CD14-positive monocyte (primary cell): Measurements from ENCODE around the gene SCAF4. TPM values are rescaled to one million over a fixed set of nuclear protein-coding genes. Genes with fewer than 3 reads are reported as not detected.

Experiments
- DNase-seq, 3 donors: peaks; one replicate each; pipeline ENCODE4 v3.0.0-alpha.2; 2011 to 2022
- H2AFZ ChIP-seq: 2 replicates; pipeline ENCODE4 v1.6.0; 2012; ENCODE audit warnings: mild to moderate bottlenecking, low read depth, low read length, inconsistent platforms; ENCODE audit not compliant: insufficient read depth, poor library complexity, severe bottlenecking
- H3K27ac ChIP-seq, 2 donors: 1 replicate in 1 of 2; 2 replicates in 1 of 2; pipeline ENCODE4 v1.5.1; 2012 to 2013; ENCODE audit warnings: low read length in 2 of 2, control low read depth in 1 of 2, inconsistent platforms in 1 of 2, low read depth in 1 of 2, mild to moderate bottlenecking in 1 of 2
- H3K27me3 ChIP-seq, 2 donors: one replicate each; pipeline versions ENCODE4 v1.6.0 to v1.6.1; 2011 to 2013; ENCODE audit warnings: low read length in 2 of 2; ENCODE audit not compliant: control insufficient read depth in 2 of 2, insufficient read depth in 2 of 2
- H3K36me3 ChIP-seq, 2 donors: replicated peaks in 1 of 2; 1 replicate in 1 of 2; 2 replicates in 1 of 2; pipeline versions ENCODE4 v1.5.1 to v1.6.1; 2012 to 2013; ENCODE audit warnings: low read length in 2 of 2, control low read depth in 1 of 2, inconsistent platforms in 1 of 2, mild to moderate bottlenecking in 1 of 2; ENCODE audit not compliant: insufficient read depth in 2 of 2, control insufficient read depth in 1 of 2
- H3K4me1 ChIP-seq, 2 donors: 1 replicate in 1 of 2; 2 replicates in 1 of 2; pipeline versions ENCODE4 v1.5.1 to v1.6.1; 2012 to 2013; ENCODE audit warnings: low read length in 2 of 2, control low read depth in 1 of 2, inconsistent platforms in 1 of 2, mild to moderate bottlenecking in 1 of 2, moderate library complexity in 1 of 2; ENCODE audit not compliant: insufficient read depth in 2 of 2, control insufficient read depth in 1 of 2
- H3K4me2 ChIP-seq: replicated peaks from 2 replicates; pipeline ENCODE3; 2012; ENCODE audit warnings: low read length, moderate library complexity, mild to moderate bottlenecking; ENCODE audit not compliant: poor library complexity, severe bottlenecking; ENCODE audit errors: extremely low read depth
- H3K4me3 ChIP-seq, 3 experiments: fragments of 200-600 bp in 1 of 3; sonication (generic) in 1 of 3; replicated peaks in 1 of 3; 1 replicate in 2 of 3; 2 replicates in 1 of 3; pipeline ENCODE4 v1.5.1; 2011 to 2013; ENCODE audit warnings: low read length in 3 of 3, mild to moderate bottlenecking in 3 of 3, control low read depth in 2 of 3, low read depth in 2 of 3, inconsistent platforms in 1 of 3, moderate library complexity in 1 of 3
- H3K79me2 ChIP-seq: 2 replicates; pipeline ENCODE4 v1.6.0; 2012; ENCODE audit warnings: mild to moderate bottlenecking, control low read depth, inconsistent platforms, low read length, moderate library complexity; ENCODE audit not compliant: insufficient read depth
- H3K9ac ChIP-seq: 2 replicates; pipeline ENCODE4 v1.6.0; 2017; ENCODE audit warnings: low read length, mild to moderate bottlenecking; ENCODE audit not compliant: insufficient read depth, poor library complexity, severe bottlenecking
- H3K9me3 ChIP-seq, 2 donors: replicated peaks in 1 of 2; 1 replicate in 1 of 2; 2 replicates in 1 of 2; pipeline versions ENCODE4 v1.5.1 to v1.6.1; 2012 to 2013; ENCODE audit warnings: low read length in 2 of 2, control low read depth in 1 of 2; ENCODE audit not compliant: control insufficient read depth in 1 of 2, insufficient read depth in 1 of 2
- H4K20me1 ChIP-seq: 2 replicates; pipeline ENCODE4 v1.6.0; 2012; ENCODE audit warnings: mild to moderate bottlenecking, low read length, control low read depth, moderate library complexity; ENCODE audit not compliant: insufficient read depth
- H3K27ac Mint-ChIP-seq, 7 donors: one replicate each; pipeline ENCODE4 v1.8.0; 2020; ENCODE audit warnings: mild to moderate bottlenecking in 7 of 7, mixed read lengths in 7 of 7, moderate library complexity in 6 of 7, inconsistent platforms in 2 of 7
- H3K27me3 Mint-ChIP-seq, 3 donors: one replicate each; pipeline ENCODE4 v1.8.0; 2021 to 2022; ENCODE audit warnings: low read depth in 3 of 3, mild to moderate bottlenecking in 3 of 3, mixed read lengths in 3 of 3, moderate library complexity in 3 of 3, inconsistent platforms in 1 of 3
- H3K36me3 Mint-ChIP-seq, 2 donors: one replicate each; pipeline ENCODE4 v1.8.0; 2020; ENCODE audit warnings: mixed read lengths in 2 of 2, inconsistent platforms in 1 of 2, mild to moderate bottlenecking in 1 of 2
- H3K4me1 Mint-ChIP-seq: one replicate; pipeline ENCODE4 v1.8.0; 2020; ENCODE audit warnings: mild to moderate bottlenecking, mixed read lengths
- H3K4me3 Mint-ChIP-seq, 2 donors: one replicate each; pipeline ENCODE4 v1.8.0; 2020; ENCODE audit warnings: mild to moderate bottlenecking in 2 of 2, mixed read lengths in 2 of 2, moderate library complexity in 1 of 2
- H3K9me3 Mint-ChIP-seq, 7 donors: one replicate each; pipeline ENCODE4 v1.8.0; 2020 to 2022; ENCODE audit warnings: mixed read lengths in 7 of 7, mild to moderate bottlenecking in 6 of 7, moderate library complexity in 6 of 7, inconsistent platforms in 2 of 7
- WGBS: methylation state at CpG from one replicate; pipeline ENCODE4 v1.1.5; 2013; ENCODE audit warnings: missing lambda C conversion rate; ENCODE audit not compliant: insufficient coverage; 5-methylcytosine and 5-hydroxymethylcytosine counted together
- intact Hi-C, 2 donors: fragments of 100-400 bp; cut with micrococcal nuclease; formaldehyde crosslinking; loops; one replicate each; pipeline versions ENCODE4 v1.15.0 to v1.15.1; 2023
- polyA plus RNA-seq, 3 donors: library from polyadenylated mRNA; depleted of rRNA in 1 of 3; unstranded in 2 of 3; stranded (reverse) in 1 of 3; fragments of 300-500 nt in 2 of 3; fragments of >200 nt in 1 of 3; fragmentation: Illumina TruSeq in 2 of 3; gene quantifications; 1 replicate in 2 of 3; 2 replicates in 1 of 3; pipeline ENCODE4 v1.2.3, GENCODE V29; 2012 to 2021
- TF ChIP-seq, protein P1 (sequence below): fragments of 200-600 bp; IDR thresholded peaks from one replicate; pipeline ENCODE4 v1.8.0; 2022; ENCODE audit warnings: antibody characterized with exemption, mild to moderate bottlenecking

Gene SCAF4
- polyA plus RNA-seq, 3 donors: 4.6 to 28.7 (median 11.3) TPM

DNA sequence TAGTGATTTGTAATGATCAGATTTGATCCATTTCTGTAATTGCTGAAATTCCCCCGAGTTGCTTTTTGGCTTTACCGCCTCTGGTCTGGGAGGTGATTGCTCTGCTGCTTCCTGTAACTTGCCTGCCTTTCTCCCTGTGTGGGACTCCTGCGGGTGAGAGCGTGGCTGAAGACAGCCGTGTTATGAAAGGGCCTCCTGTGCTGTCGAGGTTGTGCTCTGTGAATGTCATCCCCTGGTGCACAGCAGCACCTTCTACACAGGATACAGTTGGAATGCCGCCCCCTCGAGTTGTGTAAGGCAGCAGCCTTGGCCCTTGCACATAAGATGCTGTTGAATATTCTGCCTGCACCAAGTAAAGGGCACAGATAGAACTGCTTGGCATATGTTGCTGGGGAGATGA, 66.5 kb downstream of the SCAF4 start:
- DNase-seq: no peak
- peak overlapping the region in 1 of 7 donors; percentile 35 for H3K27ac Mint-ChIP-seq
- peaks cover 43 to 45% of the 10 kb centered on the region in 2 donors for H3K36me3 Mint-ChIP-seq
- Histone ChIP-seq H3K4me3 (no peak overlapping the region), H2AFZ (no peak overlapping the region), H3K4me2 (no peak overlapping the region), H4K20me1 (peaks cover 7% of the 10 kb centered on the region), H3K36me3 (peaks cover 15 to 64% of the 10 kb centered on the region in 2 donors), H3K79me2 (peaks cover 20% of the 10 kb centered on the region), H3K9ac (no peak overlapping the region), H3K4me1 (peaks cover 7 to 20% of the 10 kb centered on the region in 2 donors), H3K9me3 (no peaks in the 10 kb centered on the region), H3K27ac (no peak overlapping the region), H3K27me3 (no peaks in the 10 kb centered on the region)
- H3K4me1 Mint-ChIP-seq: peaks cover 45% of the 10 kb centered on the region
- TF ChIP-seq, protein P1, sequence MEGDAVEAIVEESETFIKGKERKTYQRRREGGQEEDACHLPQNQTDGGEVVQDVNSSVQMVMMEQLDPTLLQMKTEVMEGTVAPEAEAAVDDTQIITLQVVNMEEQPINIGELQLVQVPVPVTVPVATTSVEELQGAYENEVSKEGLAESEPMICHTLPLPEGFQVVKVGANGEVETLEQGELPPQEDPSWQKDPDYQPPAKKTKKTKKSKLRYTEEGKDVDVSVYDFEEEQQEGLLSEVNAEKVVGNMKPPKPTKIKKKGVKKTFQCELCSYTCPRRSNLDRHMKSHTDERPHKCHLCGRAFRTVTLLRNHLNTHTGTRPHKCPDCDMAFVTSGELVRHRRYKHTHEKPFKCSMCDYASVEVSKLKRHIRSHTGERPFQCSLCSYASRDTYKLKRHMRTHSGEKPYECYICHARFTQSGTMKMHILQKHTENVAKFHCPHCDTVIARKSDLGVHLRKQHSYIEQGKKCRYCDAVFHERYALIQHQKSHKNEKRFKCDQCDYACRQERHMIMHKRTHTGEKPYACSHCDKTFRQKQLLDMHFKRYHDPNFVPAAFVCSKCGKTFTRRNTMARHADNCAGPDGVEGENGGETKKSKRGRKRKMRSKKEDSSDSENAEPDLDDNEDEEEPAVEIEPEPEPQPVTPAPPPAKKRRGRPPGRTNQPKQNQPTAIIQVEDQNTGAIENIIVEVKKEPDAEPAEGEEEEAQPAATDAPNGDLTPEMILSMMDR: no peak
- H3K9me3 Mint-ChIP-seq: no peaks in the 10 kb centered on the region
- intact Hi-C loops: no loop called here
- 44% methylated on average over 8 of the region's 8 CpGs for WGBS
- peaks cover 0 to 3% (median 0%) of the 10 kb centered on the region in 3 donors for H3K27me3 Mint-ChIP-seq
- H3K4me3 Mint-ChIP-seq: no peak overlapping the region

DNA sequence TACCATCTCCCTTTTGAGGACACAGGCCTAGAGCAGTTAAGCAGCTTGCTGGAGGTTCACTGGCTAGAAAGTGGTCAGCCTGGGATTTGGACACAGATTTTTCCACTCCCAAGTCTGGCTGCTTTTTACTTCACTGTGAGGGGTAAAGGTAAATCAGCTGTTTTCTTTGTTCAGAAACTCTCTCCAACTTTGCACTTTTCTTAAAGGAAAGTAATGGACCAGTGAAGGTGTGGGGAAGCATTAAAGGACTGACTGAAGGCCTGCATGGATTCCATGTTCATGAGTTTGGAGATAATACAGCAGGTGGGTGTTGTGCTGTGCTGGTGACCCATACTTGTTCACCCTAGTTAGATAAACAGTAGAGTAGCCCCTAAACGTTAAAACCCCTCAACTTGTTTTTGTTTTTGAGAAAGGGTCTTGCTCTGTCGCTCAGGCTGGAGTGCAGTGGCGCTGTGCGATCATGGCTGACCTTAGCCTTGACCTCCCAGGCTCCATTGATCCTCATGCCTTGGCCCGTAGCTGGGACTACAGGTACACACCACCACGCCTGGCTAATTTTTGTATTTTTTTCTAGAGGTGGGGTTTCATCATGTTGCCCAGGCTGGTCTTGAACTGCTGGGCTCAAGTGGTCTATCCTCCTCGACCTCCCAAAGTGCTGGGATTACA, 68.2 kb downstream of the SCAF4 start:
- peaks cover 13 to 48% of the 10 kb centered on the region in 2 donors for H3K36me3 ChIP-seq
- no peak overlapping the region for H3K4me2 ChIP-seq
- peaks cover 3% of the 10 kb centered on the region for H4K20me1 ChIP-seq
- H3K79me2 ChIP-seq: peaks cover 23% of the 10 kb centered on the region
- Mint-ChIP-seq H3K4me1 (peaks cover 51% of the 10 kb centered on the region), H3K4me3 (no peak overlapping the region), H3K9me3 (peaks cover 0 to 2% (median 0%) of the 10 kb centered on the region in 7 donors), H3K36me3 (peaks cover 37 to 40% of the 10 kb centered on the region in 2 donors), H3K27me3 (peaks cover 0 to 3% (median 0%) of the 10 kb centered on the region in 3 donors), H3K27ac (no peak overlapping the region)
- no peak overlapping the region for H3K9ac ChIP-seq
- H3K9me3 ChIP-seq: no peaks in the 10 kb centered on the region
- H2AFZ ChIP-seq: no peak overlapping the region
- no peak for DNase-seq
- no peaks in the 10 kb centered on the region for H3K27me3 ChIP-seq
- WGBS: 100% methylated on average over 1 of the region's 7 CpGs
- H3K27ac ChIP-seq: no peak overlapping the region
- intact Hi-C loops: no loop called here
- peaks cover 11 to 30% of the 10 kb centered on the region in 2 donors for H3K4me1 ChIP-seq
- TF ChIP-seq, protein P1: no peak
- no peak overlapping the region for H3K4me3 ChIP-seq
